ENCODE measurements around the gene RGL1.

The RGL1 gene

DNA sequence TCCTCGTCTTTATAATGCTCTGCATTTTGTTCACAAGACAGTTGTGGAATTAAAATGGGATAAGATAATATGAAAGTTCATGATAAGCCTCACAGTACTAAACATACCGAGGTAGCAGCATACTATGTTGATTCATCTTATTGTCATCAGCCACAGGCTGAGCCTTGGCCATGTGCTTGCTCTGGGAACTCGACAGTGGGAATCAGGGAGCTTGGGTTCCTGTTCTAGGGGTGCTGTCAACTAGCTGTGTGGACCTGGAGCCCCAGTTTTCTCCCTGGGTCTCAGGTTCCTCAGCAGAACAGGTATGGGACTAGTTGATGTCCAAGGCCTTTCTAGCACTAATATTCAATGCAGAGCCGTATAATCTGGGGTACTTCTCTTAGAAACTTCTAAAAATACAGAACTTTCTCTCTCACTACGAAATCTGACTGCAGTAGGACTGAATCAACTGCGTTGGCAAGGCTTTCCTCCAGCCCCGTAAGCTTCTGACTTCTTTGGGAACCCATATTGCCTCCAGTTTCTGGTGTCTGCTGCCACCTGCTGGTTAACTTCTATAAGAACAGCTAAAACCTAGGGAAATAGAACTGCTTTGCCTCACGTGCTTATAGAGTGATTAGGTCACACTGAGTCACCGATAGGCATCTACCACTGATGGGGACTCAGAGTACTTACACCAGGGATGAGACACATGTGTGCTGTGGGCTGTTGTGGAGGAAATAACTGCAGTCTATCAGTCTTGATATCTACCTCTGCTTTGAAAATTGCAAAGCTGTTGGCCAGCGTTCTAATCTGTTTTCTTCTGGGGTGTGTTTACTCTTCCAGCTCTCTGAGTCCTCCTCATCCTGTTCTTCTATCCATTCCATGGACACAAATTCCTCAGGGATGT is 110.9 kb downstream of the RGL1 start:
- H3K27me3 ChIP-seq (ENCODE audit: control insufficient read depth, insufficient read depth, low read length): no peaks in the 10 kb centered on the region
- no peak overlapping the region for H3K9ac ChIP-seq (ENCODE audit: low read length)
- H3K36me3 ChIP-seq (ENCODE audit: control insufficient read depth, insufficient read depth, low read length): no peaks in the 10 kb centered on the region; the same call in 1 of the 2 replicates
- H3K4me1 ChIP-seq (ENCODE audit: control insufficient read depth, insufficient read depth, low read length): peaks cover 4% of the 10 kb centered on the region; the same call in 1 of the 2 replicates
- no peaks in the 10 kb centered on the region for H3K9me3 ChIP-seq (ENCODE audit: control insufficient read depth, insufficient read depth, low read depth, low read length)
- no peak overlapping the region for H3K27ac ChIP-seq (ENCODE audit: low read depth, low read length)
- no peak overlapping the region for H3K4me3 ChIP-seq (ENCODE audit: low read depth, low read length)

DNA sequence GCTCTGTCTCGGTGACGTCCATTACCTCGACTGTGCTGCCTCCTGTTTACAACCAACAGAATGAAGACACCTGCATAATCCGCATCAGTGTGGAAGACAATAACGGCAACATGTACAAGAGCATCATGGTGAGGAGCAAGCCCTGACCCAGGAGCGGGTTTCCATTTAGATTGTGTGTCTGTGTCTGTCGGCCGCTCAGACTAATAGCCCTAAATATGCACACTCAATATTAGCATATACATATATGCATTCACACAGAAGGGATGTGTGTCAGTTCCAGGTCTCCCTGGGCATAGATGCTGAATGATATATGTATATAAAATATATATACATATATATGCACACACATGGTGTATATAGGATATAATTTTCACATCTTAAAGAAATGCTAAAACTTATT is 111.7 kb downstream of the RGL1 start:
- Histone ChIP-seq H3K36me3 (ENCODE audit: control insufficient read depth, insufficient read depth, low read length) (no peaks in the 10 kb centered on the region; the same call in 1 of the 2 replicates), H3K4me3 (ENCODE audit: low read depth, low read length) (no peak overlapping the region), H3K27ac (ENCODE audit: low read depth, low read length) (no peak overlapping the region), H3K9ac (ENCODE audit: low read length) (no peak overlapping the region), H3K27me3 (ENCODE audit: control insufficient read depth, insufficient read depth, low read length) (no peaks in the 10 kb centered on the region), H3K9me3 (ENCODE audit: control insufficient read depth, insufficient read depth, low read depth, low read length) (no peaks in the 10 kb centered on the region), H3K4me1 (ENCODE audit: control insufficient read depth, insufficient read depth, low read length) (peaks cover 4% of the 10 kb centered on the region; the same call in 1 of the 2 replicates)

- peaks cover 3% of the 10 kb centered on the region; the same call in 1 of the 2 replicates for H3K36me3 ChIP-seq (ENCODE audit: control insufficient read depth, insufficient read depth, low read length)
- H3K4me3 ChIP-seq (ENCODE audit: low read depth, low read length): no peak overlapping the region
- no peaks in the 10 kb centered on the region for H3K9me3 ChIP-seq (ENCODE audit: control insufficient read depth, insufficient read depth, low read depth, low read length)
- H3K27me3 ChIP-seq (ENCODE audit: control insufficient read depth, insufficient read depth, low read length): no peaks in the 10 kb centered on the region
- peaks cover 4% of the 10 kb centered on the region; the same call in 1 of the 2 replicates for H3K4me1 ChIP-seq (ENCODE audit: control insufficient read depth, insufficient read depth, low read length)
- no peak overlapping the region for H3K27ac ChIP-seq (ENCODE audit: low read depth, low read length)
- no peak overlapping the region for H3K9ac ChIP-seq (ENCODE audit: low read length)
Measured at GRCh38 chr1:183918589-183918988, 113.7 kb downstream of the RGL1 start.

GRCh38 chr1:183920651-183921050 is 115.7 kb downstream of the RGL1 start:
- Histone ChIP-seq H3K27ac (ENCODE audit: low read depth, low read length) (no peak overlapping the region), H3K4me1 (ENCODE audit: control insufficient read depth, insufficient read depth, low read length) (peaks cover 2% of the 10 kb centered on the region; the same call in 1 of the 2 replicates), H3K4me3 (ENCODE audit: low read depth, low read length) (no peak overlapping the region), H3K9ac (ENCODE audit: low read length) (no peak overlapping the region), H3K27me3 (ENCODE audit: control insufficient read depth, insufficient read depth, low read length) (no peaks in the 10 kb centered on the region), H3K36me3 (ENCODE audit: control insufficient read depth, insufficient read depth, low read length) (peaks cover 3% of the 10 kb centered on the region; the same call in 1 of the 2 replicates), H3K9me3 (ENCODE audit: control insufficient read depth, insufficient read depth, low read depth, low read length) (no peaks in the 10 kb centered on the region)

DNA sequence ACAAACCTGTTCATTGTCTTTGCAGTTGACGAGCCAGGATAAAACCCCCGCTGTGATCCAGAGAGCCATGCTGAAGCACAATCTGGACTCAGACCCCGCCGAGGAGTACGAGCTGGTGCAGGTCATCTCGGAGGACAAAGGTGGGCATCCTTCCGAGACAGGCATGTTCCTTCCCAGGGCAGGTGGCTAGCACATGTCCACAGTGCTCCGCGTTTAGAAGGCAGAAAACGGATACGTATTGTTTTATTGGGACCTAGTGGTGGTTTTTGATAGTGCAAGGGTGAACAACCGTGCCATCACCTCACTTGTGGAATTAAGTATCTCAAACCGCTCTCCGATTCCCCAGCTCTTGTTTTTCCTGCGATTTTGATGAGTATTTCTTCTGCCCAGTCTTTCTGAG is 117.3 kb downstream of the RGL1 start:
- no peaks in the 10 kb centered on the region for H3K9me3 ChIP-seq (ENCODE audit: control insufficient read depth, insufficient read depth, low read depth, low read length)
- no peaks in the 10 kb centered on the region for H3K4me1 ChIP-seq (ENCODE audit: control insufficient read depth, insufficient read depth, low read length)
- no peak overlapping the region for H3K4me3 ChIP-seq (ENCODE audit: low read depth, low read length)
- H3K27me3 ChIP-seq (ENCODE audit: control insufficient read depth, insufficient read depth, low read length): no peaks in the 10 kb centered on the region
- peaks cover 3% of the 10 kb centered on the region; the same call in 1 of the 2 replicates for H3K36me3 ChIP-seq (ENCODE audit: control insufficient read depth, insufficient read depth, low read length)
- no peak overlapping the region for H3K9ac ChIP-seq (ENCODE audit: low read length)
- H3K27ac ChIP-seq (ENCODE audit: low read depth, low read length): no peak overlapping the region

DNA sequence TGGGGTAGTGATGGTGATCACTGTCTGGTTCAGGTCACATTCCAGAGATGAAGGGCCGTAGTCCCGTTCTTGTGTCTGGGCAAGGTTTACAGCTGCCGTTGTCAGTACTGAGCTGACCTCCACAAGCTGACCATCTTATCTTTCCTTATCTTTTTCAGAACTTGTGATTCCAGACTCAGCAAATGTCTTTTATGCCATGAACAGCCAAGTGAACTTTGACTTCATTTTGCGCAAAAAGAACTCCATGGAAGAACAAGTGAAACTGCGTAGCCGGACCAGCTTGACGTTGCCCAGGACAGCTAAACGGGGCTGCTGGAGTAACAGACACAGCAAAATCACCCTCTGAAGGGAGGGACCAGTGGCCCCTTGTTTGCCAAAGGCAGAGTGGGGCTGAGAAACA is 121.0 kb downstream of the RGL1 start:
- H3K4me3 ChIP-seq (ENCODE audit: low read depth, low read length): no peak overlapping the region
- H3K27me3 ChIP-seq (ENCODE audit: control insufficient read depth, insufficient read depth, low read length): no peaks in the 10 kb centered on the region
- no peak overlapping the region for H3K9ac ChIP-seq (ENCODE audit: low read length)
- H3K36me3 ChIP-seq (ENCODE audit: control insufficient read depth, insufficient read depth, low read length): peaks cover 3% of the 10 kb centered on the region; the same call in 1 of the 2 replicates
- H3K27ac ChIP-seq (ENCODE audit: low read depth, low read length): no peak overlapping the region
- no peaks in the 10 kb centered on the region for H3K9me3 ChIP-seq (ENCODE audit: control insufficient read depth, insufficient read depth, low read depth, low read length)
- no peaks in the 10 kb centered on the region for H3K4me1 ChIP-seq (ENCODE audit: control insufficient read depth, insufficient read depth, low read length)

GRCh38 chr1:183926983-183927382 is 122.1 kb downstream of the RGL1 start:
- Histone ChIP-seq H3K9ac (ENCODE audit: low read length) (no peak overlapping the region), H3K9me3 (ENCODE audit: control insufficient read depth, insufficient read depth, low read depth, low read length) (no peaks in the 10 kb centered on the region), H3K4me3 (ENCODE audit: low read depth, low read length) (no peak overlapping the region), H3K27ac (ENCODE audit: low read depth, low read length) (no peak overlapping the region), H3K27me3 (ENCODE audit: control insufficient read depth, insufficient read depth, low read length) (no peaks in the 10 kb centered on the region), H3K4me1 (ENCODE audit: control insufficient read depth, insufficient read depth, low read length) (no peaks in the 10 kb centered on the region), H3K36me3 (ENCODE audit: control insufficient read depth, insufficient read depth, low read length) (peaks cover 3% of the 10 kb centered on the region; the same call in 1 of the 2 replicates)

GRCh38 chr1:183931646-183932271 is 126.8 kb downstream of the RGL1 start:
- Histone ChIP-seq H3K27me3 (ENCODE audit: control insufficient read depth, insufficient read depth, low read length) (no peaks in the 10 kb centered on the region), H3K36me3 (ENCODE audit: control insufficient read depth, insufficient read depth, low read length) (no peaks in the 10 kb centered on the region), H3K4me1 (ENCODE audit: control insufficient read depth, insufficient read depth, low read length) (no peaks in the 10 kb centered on the region), H3K9ac (ENCODE audit: low read length) (no peak overlapping the region), H3K4me3 (ENCODE audit: low read depth, low read length) (no peak overlapping the region), H3K27ac (ENCODE audit: low read depth, low read length) (no peak overlapping the region), H3K9me3 (ENCODE audit: control insufficient read depth, insufficient read depth, low read depth, low read length) (no peaks in the 10 kb centered on the region)

DNA sequence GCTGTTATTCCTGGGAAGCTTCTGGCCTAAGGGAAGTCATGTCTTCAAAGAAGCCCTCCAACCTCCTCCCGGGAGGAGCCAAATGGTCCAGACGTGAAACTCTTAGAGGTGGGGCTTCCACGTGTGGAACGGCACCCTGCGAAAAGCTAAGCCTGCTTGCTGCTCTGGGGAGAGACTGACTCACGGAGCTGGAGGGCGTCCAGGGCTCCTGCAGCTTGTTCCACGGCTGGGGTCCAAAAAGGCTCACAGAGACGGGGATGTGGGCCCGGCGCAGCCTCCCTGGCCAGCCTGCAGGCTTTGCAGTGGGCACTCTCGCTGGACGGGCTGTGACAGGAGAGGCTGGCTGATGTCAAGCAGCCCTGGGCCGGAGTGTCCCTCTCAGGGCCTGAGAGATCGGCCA is 127.5 kb downstream of the RGL1 start:
- no peaks in the 10 kb centered on the region for H3K4me1 ChIP-seq (ENCODE audit: control insufficient read depth, insufficient read depth, low read length)
- H3K4me3 ChIP-seq (ENCODE audit: low read depth, low read length): no peak overlapping the region
- H3K36me3 ChIP-seq (ENCODE audit: control insufficient read depth, insufficient read depth, low read length): no peaks in the 10 kb centered on the region
- no peak overlapping the region for H3K27ac ChIP-seq (ENCODE audit: low read depth, low read length)
- H3K27me3 ChIP-seq (ENCODE audit: control insufficient read depth, insufficient read depth, low read length): no peaks in the 10 kb centered on the region
- no peaks in the 10 kb centered on the region for H3K9me3 ChIP-seq (ENCODE audit: control insufficient read depth, insufficient read depth, low read depth, low read length)
- no peak overlapping the region for H3K9ac ChIP-seq (ENCODE audit: low read length)

GRCh38 chr1:183933528-183934179 is 128.7 kb downstream of the RGL1 start:
- Histone ChIP-seq H3K9ac (ENCODE audit: low read length) (no peak overlapping the region), H3K9me3 (ENCODE audit: control insufficient read depth, insufficient read depth, low read depth, low read length) (no peaks in the 10 kb centered on the region), H3K4me1 (ENCODE audit: control insufficient read depth, insufficient read depth, low read length) (no peaks in the 10 kb centered on the region), H3K27me3 (ENCODE audit: control insufficient read depth, insufficient read depth, low read length) (no peaks in the 10 kb centered on the region), H3K27ac (ENCODE audit: low read depth, low read length) (no peak overlapping the region), H3K36me3 (ENCODE audit: control insufficient read depth, insufficient read depth, low read length) (no peaks in the 10 kb centered on the region), H3K4me3 (ENCODE audit: low read depth, low read length) (no peak overlapping the region)

GRCh38 chr1:183934314-183934713 is 129.4 kb downstream of the RGL1 start:
- H3K27me3 ChIP-seq (ENCODE audit: control insufficient read depth, insufficient read depth, low read length): no peaks in the 10 kb centered on the region
- H3K4me3 ChIP-seq (ENCODE audit: low read depth, low read length): no peak overlapping the region
- H3K36me3 ChIP-seq (ENCODE audit: control insufficient read depth, insufficient read depth, low read length): no peaks in the 10 kb centered on the region
- no peaks in the 10 kb centered on the region for H3K9me3 ChIP-seq (ENCODE audit: control insufficient read depth, insufficient read depth, low read depth, low read length)
- no peak overlapping the region for H3K9ac ChIP-seq (ENCODE audit: low read length)
- no peak overlapping the region for H3K27ac ChIP-seq (ENCODE audit: low read depth, low read length)
- H3K4me1 ChIP-seq (ENCODE audit: control insufficient read depth, insufficient read depth, low read length): no peaks in the 10 kb centered on the region

All from HUES6 (cell line).